Colon (tissue), 2 donors: Measurements from ENCODE around the gene COLEC12.

Experiments used
- FAIRE-seq: peaks from 2 replicates; lab custom pipeline; 2012; peaks lifted over from hg19 to GRCh38; lab: Jason Lieb, UNC
- donor health status: control.
- donor health status: control.

Gene COLEC12

DNA sequence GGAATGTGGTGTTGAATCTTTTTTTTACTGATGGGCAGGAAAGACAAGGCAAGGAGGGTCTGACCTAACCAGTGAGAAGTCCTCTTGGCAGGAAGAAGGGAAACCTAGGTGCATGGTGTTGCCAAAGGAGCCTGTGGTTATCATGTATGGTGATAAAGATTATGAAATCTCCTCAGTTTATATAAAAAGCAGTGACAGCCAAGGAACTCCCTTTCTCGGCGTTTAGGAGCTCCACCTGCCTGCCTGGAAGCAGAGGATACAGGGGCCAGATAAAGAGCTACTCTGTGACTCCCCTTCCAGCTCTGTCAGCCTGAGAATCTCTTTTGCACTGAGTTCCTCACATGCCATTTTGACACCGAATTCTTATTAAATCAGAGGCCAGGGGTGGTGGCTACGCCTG is 26.1 kb downstream of the COLEC12 start:
- FAIRE-seq, result no peak

DNA sequence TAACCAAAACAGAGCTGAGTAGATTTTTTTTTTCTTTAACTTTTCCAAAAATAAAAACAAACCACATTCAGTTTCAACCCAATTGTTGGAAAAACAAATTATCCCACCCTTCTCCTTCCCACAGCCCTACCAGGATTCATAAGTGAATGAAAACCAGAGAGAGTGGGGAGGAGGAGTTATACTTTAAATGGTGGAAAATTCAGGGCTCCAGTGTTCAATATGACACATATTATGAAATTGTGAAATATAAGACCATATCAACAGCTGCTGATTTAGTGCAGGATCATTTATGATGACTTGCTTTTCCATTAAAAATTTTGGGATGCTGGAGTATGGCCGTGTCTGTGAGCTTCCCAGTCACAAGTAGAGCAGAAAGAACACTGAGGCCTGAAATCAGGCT is 26.7 kb downstream of the COLEC12 start:
- no peak for FAIRE-seq

DNA sequence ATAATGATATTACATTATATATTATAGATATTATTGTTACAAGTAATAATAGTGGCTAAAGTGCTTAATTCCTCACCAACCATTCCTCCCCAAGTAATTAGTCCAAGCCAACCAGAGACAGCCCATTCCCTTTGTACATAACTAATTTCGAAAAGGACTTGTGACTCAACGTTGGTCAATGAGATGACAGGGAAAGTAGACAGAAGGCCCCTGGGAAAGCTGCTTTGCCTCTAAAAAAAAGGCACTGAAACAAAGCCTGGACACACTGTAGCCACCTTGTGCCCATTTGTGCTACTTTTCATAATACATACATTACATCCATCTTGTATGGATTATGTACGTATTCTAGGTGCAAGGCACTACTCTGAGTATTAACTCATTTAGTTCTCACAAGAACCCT is 28.8 kb downstream of the COLEC12 start:
- no peak for FAIRE-seq

- FAIRE-seq, result no peak
Measured at GRCh38 chr18:470661-471501, 29.6 kb downstream of the COLEC12 start.

GRCh38 chr18:468955-469790 is 31.3 kb downstream of the COLEC12 start:
- no peak for FAIRE-seq

DNA sequence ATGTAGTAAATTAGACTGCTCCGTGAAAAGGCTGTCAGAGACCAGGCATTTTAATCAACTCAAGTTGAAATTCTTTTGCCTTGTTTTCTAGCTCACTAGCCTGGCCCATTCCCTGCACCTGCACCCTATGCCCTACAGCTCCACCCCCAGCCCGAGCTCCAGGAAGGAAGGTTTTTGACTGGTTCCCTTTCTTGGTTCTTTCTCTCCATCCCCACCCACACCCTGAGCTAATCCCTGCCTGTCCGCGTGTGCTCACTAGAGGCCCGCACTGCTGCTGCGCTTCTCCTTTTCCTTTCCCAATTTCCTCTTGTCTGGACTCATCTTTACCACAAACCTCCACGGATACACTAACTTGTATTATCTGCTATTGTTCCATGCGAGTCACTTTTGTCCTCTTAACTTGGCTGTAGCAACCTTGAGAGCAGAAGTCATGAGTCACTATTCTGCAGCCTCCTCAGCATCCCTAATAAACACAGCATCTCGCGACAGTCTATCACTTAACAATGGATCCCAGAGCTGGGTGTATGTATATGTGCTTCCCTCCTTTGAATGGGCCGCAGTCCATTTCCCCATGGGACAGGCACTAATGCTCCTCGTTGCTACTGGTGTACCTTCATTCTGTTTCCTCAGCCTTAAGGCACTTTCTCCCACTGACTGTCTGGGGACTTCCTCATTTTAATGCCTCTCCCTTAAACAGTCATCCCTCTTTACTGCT is 36.5 kb downstream of the COLEC12 start:
- FAIRE-seq, result no peak

- FAIRE-seq, result no peak
Measured at GRCh38 chr18:463403-463802, 37.1 kb downstream of the COLEC12 start.

GRCh38 chr18:461762-462161 is 38.7 kb downstream of the COLEC12 start:
- FAIRE-seq, result no peak

DNA sequence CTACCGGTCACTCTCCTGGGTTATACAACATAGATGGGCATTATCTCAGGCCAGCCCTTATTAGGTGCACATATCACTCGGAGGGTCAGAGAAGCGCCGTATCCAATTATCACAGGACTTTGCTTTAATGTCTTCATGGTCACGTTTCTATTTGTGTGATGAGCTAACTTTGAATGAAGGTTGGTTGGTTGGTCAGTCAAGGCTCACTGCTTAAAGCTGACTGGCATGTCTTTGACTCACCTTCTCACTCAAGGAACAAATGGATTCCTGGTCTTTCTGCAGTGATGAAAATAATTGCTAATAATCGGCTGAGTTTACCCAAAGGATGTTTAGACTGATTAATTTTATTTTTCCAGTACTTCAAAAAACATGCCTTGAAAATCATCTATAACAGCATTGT is 39.7 kb downstream of the COLEC12 start:
- no peak for FAIRE-seq

DNA sequence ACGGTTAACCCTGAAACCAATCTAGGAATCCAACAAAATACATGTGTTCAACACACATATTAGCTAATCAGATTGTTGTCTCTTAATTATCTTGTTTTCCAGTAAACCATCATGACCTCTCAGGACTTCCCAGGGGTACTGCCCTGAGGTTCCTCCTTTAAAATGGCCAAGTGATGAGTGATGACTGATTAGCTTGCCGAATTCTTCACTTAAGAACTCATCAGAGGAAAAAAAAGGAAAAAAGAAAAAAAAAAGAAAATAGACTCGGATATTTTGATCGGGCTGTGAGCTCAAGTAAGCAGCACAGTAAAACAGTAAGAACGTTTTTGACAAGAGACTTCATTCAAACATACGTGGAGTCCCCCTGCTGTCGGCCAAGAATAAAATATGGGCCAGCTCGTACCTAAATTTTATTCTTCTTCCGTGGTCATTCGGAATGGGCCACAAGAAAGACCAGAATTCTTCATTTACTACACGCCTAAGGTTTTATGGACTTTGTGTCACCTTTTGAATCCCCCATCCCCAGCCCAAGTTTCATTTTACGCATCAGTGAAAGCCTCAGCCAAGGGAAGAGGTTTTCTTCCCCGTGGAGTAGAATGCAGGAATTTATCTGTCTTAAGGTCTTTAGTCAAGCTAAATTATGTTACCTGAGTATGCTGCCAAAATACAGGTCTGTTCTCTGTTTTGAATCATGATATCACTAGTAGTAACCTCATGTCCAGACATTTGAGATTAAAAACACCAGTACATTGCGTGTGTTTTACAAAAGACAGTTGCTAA is 40.5 kb downstream of the COLEC12 start:
- no peak for FAIRE-seq

DNA sequence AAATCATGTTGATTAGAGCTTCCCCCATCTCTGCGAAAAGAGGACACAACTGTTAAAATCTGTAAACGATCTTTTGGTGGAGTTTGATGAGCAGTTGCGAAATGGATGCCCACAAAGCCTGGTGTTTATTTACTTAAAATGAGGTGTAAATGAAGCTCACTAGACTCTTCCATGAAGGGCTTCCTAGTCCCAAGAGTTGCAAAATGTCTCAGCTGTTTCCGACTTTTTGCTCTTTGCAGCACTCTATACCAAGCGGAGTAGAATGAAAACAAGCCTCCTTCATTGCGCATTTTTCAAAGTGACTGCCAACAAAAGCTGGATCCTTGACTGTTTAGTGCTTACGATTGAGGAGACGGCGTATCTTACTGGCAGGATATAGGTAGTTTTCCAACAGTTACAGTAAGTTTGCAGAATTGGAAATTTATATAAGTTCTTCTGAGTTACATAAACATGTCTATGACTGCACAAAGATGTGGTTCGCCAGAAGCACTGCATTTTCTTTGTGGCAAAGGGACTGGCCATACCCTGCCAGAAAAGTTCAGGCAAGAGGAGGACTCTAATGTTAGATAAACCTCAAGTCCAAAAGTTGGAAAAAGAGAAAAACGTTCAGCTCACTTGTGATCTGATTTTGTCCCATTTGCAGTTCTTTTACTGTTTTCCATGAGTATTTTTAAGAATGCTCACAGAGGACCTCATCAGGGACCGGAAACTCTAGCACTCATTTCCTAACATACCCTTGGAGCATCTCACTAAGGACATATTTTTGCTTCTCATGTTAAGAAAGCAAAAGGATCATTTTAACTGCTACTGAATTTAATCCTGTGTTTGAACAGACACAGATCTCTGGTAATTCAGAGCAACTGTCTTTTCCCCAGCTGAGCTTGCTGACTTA is 42.7 kb downstream of the COLEC12 start:
- no peak for FAIRE-seq

GRCh38 chr18:457140-457519 is 43.4 kb downstream of the COLEC12 start:
- no peak for FAIRE-seq

GRCh38 chr18:456361-457139 is 44.0 kb downstream of the COLEC12 start:
- FAIRE-seq, result no peak

DNA sequence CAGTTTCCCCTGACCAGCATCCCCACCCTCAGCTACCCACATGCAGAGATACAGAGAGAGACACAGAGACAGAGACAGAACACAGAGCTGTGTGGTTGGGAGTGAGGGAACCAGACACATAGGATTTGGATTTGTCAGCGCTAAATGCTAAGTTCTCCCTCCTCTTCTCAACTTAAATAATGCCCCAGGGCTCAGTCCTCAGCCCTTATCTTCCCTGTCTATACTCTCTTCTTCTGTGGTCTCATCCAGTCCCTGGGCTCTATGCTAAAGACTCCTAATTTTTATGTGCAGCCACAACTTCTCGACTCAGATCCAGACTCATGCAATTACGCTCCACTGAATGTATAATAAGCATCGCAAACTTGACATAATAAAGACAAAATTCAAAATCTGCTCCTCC is 47.1 kb downstream of the COLEC12 start:
- no peak for FAIRE-seq

DNA sequence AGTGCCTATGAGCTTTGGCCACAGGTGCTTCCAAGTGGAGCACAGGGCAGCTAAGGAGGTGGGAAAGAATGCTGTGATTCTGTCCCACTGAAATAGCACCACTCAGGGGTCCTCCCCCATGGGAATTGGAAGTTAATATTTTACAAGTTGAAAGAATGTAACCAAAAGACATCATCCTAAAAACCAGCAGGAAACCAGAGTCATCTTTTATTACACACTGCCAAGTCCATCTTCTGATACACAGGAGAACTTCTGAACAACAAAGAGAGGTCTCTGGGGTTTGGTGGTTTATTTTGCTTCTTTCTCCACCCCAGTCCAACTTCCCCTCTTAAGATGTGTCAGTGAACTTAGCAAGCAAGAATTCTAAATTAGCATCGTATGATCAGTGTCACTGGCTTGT is 47.7 kb downstream of the COLEC12 start:
- no peak for FAIRE-seq

GRCh38 chr18:449374-449773 is 51.1 kb downstream of the COLEC12 start:
- FAIRE-seq, result no peak

DNA sequence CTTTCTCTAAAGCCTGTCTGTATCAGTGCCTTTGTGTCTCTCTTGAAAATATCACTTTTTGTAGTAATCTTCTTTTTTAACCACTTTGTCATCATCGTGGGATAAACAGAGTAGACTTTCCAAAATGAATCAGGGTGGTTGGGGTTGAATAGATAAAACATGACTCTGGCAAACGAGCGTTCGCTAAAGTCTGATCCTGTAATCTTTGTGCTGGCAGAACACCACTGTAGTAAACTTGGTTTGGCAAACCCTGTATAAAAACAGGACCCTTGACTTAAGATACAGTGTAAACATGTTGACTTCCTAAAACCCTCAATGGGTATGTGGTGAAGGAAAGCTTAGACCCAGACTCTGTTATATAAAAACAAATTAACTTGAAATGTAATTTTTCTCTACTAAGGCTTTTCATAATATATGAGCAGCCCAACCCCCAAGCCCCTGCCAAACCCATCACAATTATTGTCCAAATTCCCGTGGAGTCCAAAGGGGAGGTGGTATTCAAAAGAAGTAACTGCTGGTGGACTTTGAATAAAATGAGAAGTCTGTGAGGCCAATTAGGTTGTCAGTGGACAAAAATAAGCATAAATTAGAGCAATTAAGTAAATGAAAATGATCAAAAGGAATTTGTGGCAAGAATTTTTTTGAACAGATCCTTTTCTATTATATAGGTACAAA is 52.2 kb downstream of the COLEC12 start:
- FAIRE-seq, result no peak

DNA sequence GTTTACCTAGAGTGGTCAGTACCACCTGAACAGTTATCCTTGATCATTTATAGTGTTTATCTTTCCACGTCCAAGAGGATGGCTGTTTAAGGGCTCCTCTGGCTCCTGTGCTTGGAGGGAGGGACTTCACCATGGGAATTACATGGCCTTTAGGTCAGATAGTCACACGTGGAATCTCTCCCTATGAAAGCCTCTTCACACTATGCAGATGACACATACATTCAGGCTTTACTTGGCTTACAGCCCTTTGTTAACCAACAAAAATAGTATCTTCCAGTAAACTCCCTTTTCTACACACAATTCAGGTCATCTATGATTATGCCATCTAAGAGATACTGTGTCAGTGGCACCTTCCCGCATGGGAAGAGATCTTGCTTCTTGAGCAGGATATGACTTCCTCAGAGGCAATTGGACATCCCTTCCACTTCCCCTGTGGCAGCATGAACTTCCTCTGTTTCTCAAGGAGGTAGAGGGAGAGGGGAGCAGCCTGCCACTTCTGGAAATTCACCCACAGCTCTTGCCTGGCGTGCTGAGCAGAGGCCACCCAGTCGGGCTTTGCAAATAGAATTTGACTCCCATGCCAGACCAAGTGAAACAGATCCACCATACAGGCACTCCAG is 53.5 kb downstream of the COLEC12 start:
- FAIRE-seq, result no peak

DNA sequence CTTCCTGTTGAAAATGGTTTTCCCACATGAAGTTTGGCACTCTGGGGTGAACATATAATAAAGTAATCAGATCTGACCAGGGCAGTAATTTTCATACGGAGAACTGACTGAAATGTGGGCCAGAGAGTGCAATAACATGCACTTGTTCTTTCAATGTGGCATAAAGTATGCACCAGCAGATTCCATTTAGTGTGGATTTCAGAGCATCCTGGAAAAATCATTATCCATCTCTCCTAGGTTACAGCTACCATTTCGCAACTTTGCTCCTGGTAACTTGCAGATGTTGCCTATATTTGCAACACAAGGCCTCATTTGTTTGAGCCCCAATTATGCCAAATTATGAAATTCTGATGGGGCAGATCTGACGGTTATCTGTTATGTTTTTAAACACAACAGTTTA is 55.4 kb downstream of the COLEC12 start:
- FAIRE-seq, result no peak
